ENCODE data around the gene OR14A16. TPM values are rescaled to one million over a fixed set of nuclear protein-coding genes. Genes with fewer than 3 reads are reported as not detected.

Gene OR14A16
- total RNA-seq, 1 experiment from 2014 or later: 0.15 TPM

DNA sequence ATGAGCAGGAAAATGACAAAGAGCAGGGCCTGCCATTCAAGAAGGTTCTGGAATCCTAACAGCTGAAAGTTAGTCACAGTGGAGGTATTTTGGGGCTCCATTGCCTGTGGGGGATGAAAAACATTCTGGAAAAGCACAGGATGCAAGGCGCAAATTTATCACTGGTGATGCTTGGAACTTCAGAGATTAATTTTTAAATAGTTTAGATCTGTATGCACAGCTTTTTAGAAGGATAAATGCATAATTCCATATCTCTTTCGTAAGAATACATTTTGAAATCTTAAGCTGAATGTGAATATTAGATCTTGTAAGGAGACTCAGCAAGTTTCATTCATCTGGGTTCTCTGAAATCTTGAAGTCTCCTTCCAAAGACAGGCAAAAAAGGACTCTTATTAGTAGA lies 17.9 kb upstream of the OR14A16 start, which contains the start of gene OR11L1:
TSS of gene OR11L1 (minus strand) at position 101 of the 400 bp plus-strand sequence. CDS start at position 101, 0 bp downstream.
- H4K91ac ChIP-seq (ENCODE audit: insufficient read length, low read depth, low read length): no peak within 1 kb of the TSS

More for the DNA sequence above, 17.9 kb upstream of the OR14A16 start, which contains the start of gene OR11L1:
- no peaks in the 10 kb centered on the region for H4K20me1 ChIP-seq (ENCODE audit: control insufficient read depth, insufficient read depth, insufficient read length)
- Mint-ChIP-seq H3K4me1 (0 out of 4 replicates have a peak, but pooled peaks cover 0 to 2% of the 10 kb centered on the region in 2 experiments), H3K4me3 (no peak within 1 kb of the TSS), H3K27ac (no peak within 1 kb of the TSS), H3K27me3 (ENCODE audit: low read depth) (no peaks in the 10 kb centered on the region), H3K9me3 (peaks cover 35 to 43% of the 10 kb centered on the region in 2 experiments), H3K36me3 (ENCODE audit: insufficient read depth in 1 of 3, low read depth in 3 of 3) (no peaks in the 10 kb centered on the region; a peak in 1 of 7 replicates)
- H3K4me1 ChIP-seq (ENCODE audit: insufficient read depth, low read length): no peaks in the 10 kb centered on the region
- H3K56ac ChIP-seq (ENCODE audit: insufficient read length, low read depth, low read length): no peak within 1 kb of the TSS
- H2BK20ac ChIP-seq (ENCODE audit: low read depth, low read length, poor library complexity, severe bottlenecking): no peak within 1 kb of the TSS
- H3K4me2 ChIP-seq (ENCODE audit: insufficient read depth, insufficient read length, low read length): no peak within 1 kb of the TSS
- no peaks in the 10 kb centered on the region for H3K79me1 ChIP-seq (ENCODE audit: insufficient read depth, low read depth, low read length, poor library complexity, severe bottlenecking)
- H2BK120ac ChIP-seq (ENCODE audit: low read depth, low read length, poor library complexity, severe bottlenecking): no peak within 1 kb of the TSS
- DNase-seq: no peak
- H3K14ac ChIP-seq (ENCODE audit: insufficient read depth, low read length): no peak within 1 kb of the TSS
- WGBS (ENCODE audit: extremely low coverage, insufficient read length, low lambda C conversion rate): no CpG with 5 or more reads among the region's 2 CpGs
- H3K23ac ChIP-seq (ENCODE audit: insufficient read length, low read depth, low read length): no peak within 1 kb of the TSS
- no peaks in the 10 kb centered on the region for H3K79me2 ChIP-seq (ENCODE audit: insufficient read depth, low read length)
- H2AK5ac ChIP-seq (ENCODE audit: insufficient read length, low read length): no peak within 1 kb of the TSS
- no peak within 1 kb of the TSS for H3K18ac ChIP-seq (ENCODE audit: insufficient read length, low read depth, low read length)
- no peak within 1 kb of the TSS for H4K5ac ChIP-seq (ENCODE audit: insufficient read length, low read depth, low read length)
- no peak within 1 kb of the TSS for H2BK15ac ChIP-seq (ENCODE audit: low read depth, low read length)
- no peaks in the 10 kb centered on the region for H3K23me2 ChIP-seq (ENCODE audit: insufficient read length, low read depth, low read length, poor library complexity, severe bottlenecking)
- no peak within 1 kb of the TSS for H4K8ac ChIP-seq (replicated peaks; ENCODE audit: insufficient read length, low read depth, low read length)
- no peak within 1 kb of the TSS for H3K9ac ChIP-seq (ENCODE audit: extremely low read depth, insufficient read length, low read length)
- no peak within 1 kb of the TSS for H2AFZ ChIP-seq (ENCODE audit: low read length)
- no peak within 1 kb of the TSS for H2BK5ac ChIP-seq (ENCODE audit: insufficient read length, low read length)
- TF ChIP-seq, protein P1, sequence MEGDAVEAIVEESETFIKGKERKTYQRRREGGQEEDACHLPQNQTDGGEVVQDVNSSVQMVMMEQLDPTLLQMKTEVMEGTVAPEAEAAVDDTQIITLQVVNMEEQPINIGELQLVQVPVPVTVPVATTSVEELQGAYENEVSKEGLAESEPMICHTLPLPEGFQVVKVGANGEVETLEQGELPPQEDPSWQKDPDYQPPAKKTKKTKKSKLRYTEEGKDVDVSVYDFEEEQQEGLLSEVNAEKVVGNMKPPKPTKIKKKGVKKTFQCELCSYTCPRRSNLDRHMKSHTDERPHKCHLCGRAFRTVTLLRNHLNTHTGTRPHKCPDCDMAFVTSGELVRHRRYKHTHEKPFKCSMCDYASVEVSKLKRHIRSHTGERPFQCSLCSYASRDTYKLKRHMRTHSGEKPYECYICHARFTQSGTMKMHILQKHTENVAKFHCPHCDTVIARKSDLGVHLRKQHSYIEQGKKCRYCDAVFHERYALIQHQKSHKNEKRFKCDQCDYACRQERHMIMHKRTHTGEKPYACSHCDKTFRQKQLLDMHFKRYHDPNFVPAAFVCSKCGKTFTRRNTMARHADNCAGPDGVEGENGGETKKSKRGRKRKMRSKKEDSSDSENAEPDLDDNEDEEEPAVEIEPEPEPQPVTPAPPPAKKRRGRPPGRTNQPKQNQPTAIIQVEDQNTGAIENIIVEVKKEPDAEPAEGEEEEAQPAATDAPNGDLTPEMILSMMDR (conservative IDR thresholded peaks at IDR 0.05): no peak
- H3K27me3 ChIP-seq (ENCODE audit: insufficient read depth, low read length): no peaks in the 10 kb centered on the region
- H2BK12ac ChIP-seq (ENCODE audit: insufficient read length, low read depth, low read length): no peak within 1 kb of the TSS
- no peak within 1 kb of the TSS for H3K27ac ChIP-seq (ENCODE audit: insufficient read length, low read depth, low read length)
- no peak within 1 kb of the TSS for H3T11ph ChIP-seq (ENCODE audit: low read length)
- H3K4ac ChIP-seq (ENCODE audit: low read depth, low read length): no peak within 1 kb of the TSS
- peaks cover 29% of the 10 kb centered on the region for H3K9me3 ChIP-seq (ENCODE audit: control insufficient read depth, low read depth, low read length)

All from H9 (cell line).